ENCODE results near the gene MEI1. TPM values are rescaled to one million over a fixed set of nuclear protein-coding genes. Genes with fewer than 3 reads are reported as not detected.

The MEI1 gene
- total RNA-seq, 1 experiment from 2014 or later, result 0.18 TPM

GRCh38 chr22:41772645-41773044 is 73.3 kb downstream of the MEI1 start:
- ChIA-PET POLR2A (no interaction called here), CTCF (interaction anchor here (0.6 kb wide), 1 partner anchor 163 kb away, joined by 3 read pairs; no protein-coding TSS in a partner anchor)
- ATAC-seq (no peak), DNase-seq (ENCODE audit: low read depth, low spot score) (no peak)
- no peaks in the 10 kb centered on the region for H3K4me1 ChIP-seq (ENCODE audit: control insufficient read depth, insufficient read depth, low read length)
- no peaks in the 10 kb centered on the region for H3K9me3 ChIP-seq (ENCODE audit: control insufficient read depth, insufficient read depth, low read depth, low read length)
- TF ChIP-seq REST (IDR thresholded peaks at IDR 0.05; ENCODE audit: insufficient read depth in 1 of 2, low read depth in 2 of 2, low read length in 1 of 2) (no peak), CTCF (IDR thresholded peaks at IDR 0.05) (no peak), POLR2AphosphoS5 (IDR thresholded peaks at IDR 0.05; ENCODE audit: low read depth, low read length) (no peak), TCF7L2 (IDR thresholded peaks at IDR 0.05; ENCODE audit: low read depth, low read length) (no peak), SIN3A (IDR thresholded peaks at IDR 0.05; ENCODE audit: borderline replicate concordance, insufficient read depth, low read depth, low read length) (no peak)
- no peak overlapping the region for H3K4me3 ChIP-seq (ENCODE audit: low read depth in 2 of 2, low read length in 2 of 2)
- H3K36me3 ChIP-seq (ENCODE audit: control insufficient read depth, insufficient read depth, low read length), result no peaks in the 10 kb centered on the region
- intact Hi-C loops (cut with micrococcal nuclease; ENCODE audit: unreplicated experiment) (no loop called here), in situ Hi-C loops (cut with HindIII; ENCODE audit: low pct_unique_long_range_greater_than_20kb, low sequenced_read_pairs) (no loop called here)
- H3K27ac ChIP-seq (ENCODE audit: low read length), result no peak overlapping the region
- no peaks in the 10 kb centered on the region for H3K27me3 ChIP-seq (ENCODE audit: control insufficient read depth, insufficient read depth, low read length)
- no TSS peak for BruUV-seq (replicated peaks)

DNA sequence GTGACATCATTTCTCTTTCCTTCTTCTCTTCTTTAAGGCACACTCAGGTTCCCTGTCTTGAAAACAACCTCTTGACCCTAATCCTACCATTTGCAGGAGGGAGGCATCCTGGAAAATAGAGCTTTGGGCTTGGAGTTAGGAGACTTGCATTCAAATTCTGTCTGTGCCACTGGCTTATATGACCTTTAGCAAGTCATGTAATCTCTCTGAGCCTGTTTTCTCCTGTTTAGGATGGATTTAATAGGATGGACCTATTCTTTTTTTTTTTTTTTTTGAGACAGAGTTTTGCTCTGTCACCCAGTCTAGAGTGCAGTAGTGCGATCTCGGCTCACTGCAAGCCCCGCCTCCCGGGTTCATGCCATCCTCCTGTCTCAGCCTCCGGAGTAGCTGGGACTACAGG is 76.0 kb downstream of the MEI1 start:
- ChIA-PET CTCF (no interaction called here), POLR2A (no interaction called here)
- BruUV-seq (replicated peaks), result no TSS peak
- intact Hi-C loops (cut with micrococcal nuclease; ENCODE audit: unreplicated experiment) (no loop called here), in situ Hi-C loops (cut with HindIII; ENCODE audit: low pct_unique_long_range_greater_than_20kb, low sequenced_read_pairs) (no loop called here)
- DNase-seq (ENCODE audit: low read depth, low spot score) (no peak), ATAC-seq (no peak)
- no peak for TF ChIP-seq CTCF (IDR thresholded peaks at IDR 0.05)
- no peak for TF ChIP-seq TCF7L2 (IDR thresholded peaks at IDR 0.05; ENCODE audit: low read depth, low read length)
- no peak for TF ChIP-seq REST (IDR thresholded peaks at IDR 0.05; ENCODE audit: insufficient read depth in 1 of 2, low read depth in 2 of 2, low read length in 1 of 2)
- TF ChIP-seq SIN3A (IDR thresholded peaks at IDR 0.05; ENCODE audit: borderline replicate concordance, insufficient read depth, low read depth, low read length), result no peak
- no peak for TF ChIP-seq POLR2AphosphoS5 (IDR thresholded peaks at IDR 0.05; ENCODE audit: low read depth, low read length)
- H3K4me3 ChIP-seq (ENCODE audit: low read depth in 2 of 2, low read length in 2 of 2), result no peak overlapping the region
- H3K4me1 ChIP-seq (ENCODE audit: control insufficient read depth, insufficient read depth, low read length), result no peaks in the 10 kb centered on the region
- H3K27ac ChIP-seq (ENCODE audit: low read length), result no peak overlapping the region
- H3K36me3 ChIP-seq (ENCODE audit: control insufficient read depth, insufficient read depth, low read length), result no peaks in the 10 kb centered on the region
- H3K27me3 ChIP-seq (ENCODE audit: control insufficient read depth, insufficient read depth, low read length), result no peaks in the 10 kb centered on the region
- no peaks in the 10 kb centered on the region for H3K9me3 ChIP-seq (ENCODE audit: control insufficient read depth, insufficient read depth, low read depth, low read length)

All from Panc1 (cell line).